Measurements from ENCODE around the gene UBA1.

The UBA1 gene

DNA sequence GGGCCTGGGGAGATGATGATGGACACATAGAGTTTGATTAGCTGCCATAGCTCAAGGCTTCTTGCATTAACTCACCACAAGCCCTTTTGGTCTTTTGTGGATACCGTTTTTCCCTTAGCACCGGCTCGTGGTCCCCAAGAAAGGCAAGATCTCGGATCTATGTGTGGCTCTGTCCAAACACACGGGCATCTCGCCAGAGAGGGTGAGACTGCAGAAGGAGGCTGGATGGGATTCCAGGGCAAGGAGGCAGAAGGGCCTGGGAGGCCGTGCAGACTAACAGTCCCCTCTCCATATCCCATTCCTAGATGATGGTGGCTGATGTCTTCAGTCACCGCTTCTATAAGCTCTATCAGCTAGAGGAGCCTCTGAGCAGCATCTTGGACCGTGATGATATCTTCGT, 48.7 kb downstream of the UBA1 start:
- no peak overlapping the region for H2BK15ac ChIP-seq (ENCODE audit: low read depth, poor library complexity, severe bottlenecking)
- no peak overlapping the region for H2BK5ac ChIP-seq (ENCODE audit: low read depth, low read length, poor library complexity, severe bottlenecking)
- H2BK12ac ChIP-seq (ENCODE audit: low read length in 2 of 2): no peak overlapping the region
- H3K4me2 ChIP-seq (ENCODE audit: low read length, poor library complexity, severe bottlenecking): no peak overlapping the region
- no peak overlapping the region for H3K23ac ChIP-seq (ENCODE audit: low read length in 2 of 2)
- peaks cover 23% of the 10 kb centered on the region for H3K79me1 ChIP-seq (replicated peaks; ENCODE audit: low read length, poor library complexity, severe bottlenecking)
- H2AFZ ChIP-seq (ENCODE audit: low read depth, low read length): no peak overlapping the region
- H3K36me3 ChIP-seq (ENCODE audit: control insufficient read depth in 1 of 2, insufficient read depth in 2 of 2, low read depth in 1 of 2, low read length in 2 of 2): peaks cover 68 to 69% of the 10 kb centered on the region in 2 experiments
- H2AK5ac ChIP-seq (ENCODE audit: low read length, severe bottlenecking): no peak overlapping the region
- H4K8ac ChIP-seq (ENCODE audit: low read length): no peak overlapping the region
- H3K4ac ChIP-seq (ENCODE audit: low read depth in 1 of 2, low read length in 2 of 2): no peak overlapping the region
- H3K4me3 ChIP-seq (ENCODE audit: insufficient read depth in 1 of 2, low read depth in 1 of 2, low read length in 2 of 2): no peak overlapping the region
- no peaks in the 10 kb centered on the region for H3K4me1 ChIP-seq (ENCODE audit: control insufficient read depth, insufficient read depth, low read depth, low read length)
- H3K14ac ChIP-seq (ENCODE audit: low read length in 2 of 2): no peak overlapping the region
- no peak for DNase-seq
- H3K27ac ChIP-seq (ENCODE audit: low read length, poor library complexity, severe bottlenecking): no peak overlapping the region
- 94% methylated on average over 5 of the region's 10 CpGs for WGBS
- no peak overlapping the region for H3K9ac ChIP-seq (ENCODE audit: low read length)
- no peak overlapping the region for H2BK120ac ChIP-seq (ENCODE audit: low read depth, low read length)
- H3K18ac ChIP-seq (ENCODE audit: low read depth in 1 of 2, low read length in 2 of 2): no peak overlapping the region
- H4K91ac ChIP-seq (ENCODE audit: low read length): no peak overlapping the region
- H3K27me3 ChIP-seq (ENCODE audit: control insufficient read depth in 1 of 2, insufficient read depth in 1 of 2, low read length in 2 of 2): peaks cover 0 to 58% of the 10 kb centered on the region in 2 experiments
- peaks cover 6% of the 10 kb centered on the region for H3K9me3 ChIP-seq (ENCODE audit: control insufficient read depth, low read length)

DNA sequence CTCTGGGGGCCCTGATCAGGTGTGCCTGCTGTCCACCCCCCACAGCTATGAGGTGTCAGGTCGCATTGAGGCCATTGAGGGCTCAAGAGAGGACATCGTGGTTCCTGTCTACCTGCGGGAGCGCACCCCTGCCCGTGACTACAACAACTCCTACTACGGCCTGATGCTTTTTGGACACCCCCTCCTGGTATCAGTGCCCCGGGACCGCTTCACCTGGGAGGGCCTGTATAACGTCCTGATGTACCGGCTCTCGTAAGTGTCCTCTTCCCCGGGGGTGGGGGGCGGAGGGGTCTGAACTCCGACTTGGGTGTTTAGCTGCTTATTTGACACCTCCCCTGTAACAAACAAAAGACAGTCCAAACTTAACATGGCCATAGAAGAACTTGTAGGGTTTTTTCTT, 49.7 kb downstream of the UBA1 start:
- H2BK120ac ChIP-seq (ENCODE audit: low read depth, low read length): no peak overlapping the region
- no peak overlapping the region for H3K4me3 ChIP-seq (ENCODE audit: insufficient read depth in 1 of 2, low read depth in 1 of 2, low read length in 2 of 2)
- H3K23ac ChIP-seq (ENCODE audit: low read length in 2 of 2): no peak overlapping the region
- H3K4me2 ChIP-seq (ENCODE audit: low read length, poor library complexity, severe bottlenecking): no peak overlapping the region
- peaks cover 72 to 77% of the 10 kb centered on the region in 2 experiments for H3K36me3 ChIP-seq (ENCODE audit: control insufficient read depth in 1 of 2, insufficient read depth in 2 of 2, low read depth in 1 of 2, low read length in 2 of 2)
- H4K91ac ChIP-seq (ENCODE audit: low read length): no peak overlapping the region
- peaks cover 23% of the 10 kb centered on the region for H3K79me1 ChIP-seq (replicated peaks; ENCODE audit: low read length, poor library complexity, severe bottlenecking)
- peaks cover 6% of the 10 kb centered on the region for H3K9me3 ChIP-seq (ENCODE audit: control insufficient read depth, low read length)
- H3K4ac ChIP-seq (ENCODE audit: low read depth in 1 of 2, low read length in 2 of 2): no peak overlapping the region
- H3K14ac ChIP-seq (ENCODE audit: low read length in 2 of 2): no peak overlapping the region
- DNase-seq: no peak
- no peak overlapping the region for H2BK12ac ChIP-seq (ENCODE audit: low read length in 2 of 2)
- no peak overlapping the region for H3K9ac ChIP-seq (ENCODE audit: low read length)
- no peak overlapping the region for H2BK5ac ChIP-seq (ENCODE audit: low read depth, low read length, poor library complexity, severe bottlenecking)
- H4K8ac ChIP-seq (ENCODE audit: low read length): no peak overlapping the region
- H2BK15ac ChIP-seq (ENCODE audit: low read depth, poor library complexity, severe bottlenecking): no peak overlapping the region
- no peak overlapping the region for H2AK5ac ChIP-seq (ENCODE audit: low read length, severe bottlenecking)
- H3K18ac ChIP-seq (ENCODE audit: low read depth in 1 of 2, low read length in 2 of 2): no peak overlapping the region
- H3K4me1 ChIP-seq (ENCODE audit: control insufficient read depth, insufficient read depth, low read depth, low read length): no peaks in the 10 kb centered on the region
- no peak overlapping the region for H2AFZ ChIP-seq (ENCODE audit: low read depth, low read length)
- WGBS: 96% methylated on average over 7 of the region's 14 CpGs
- no peak overlapping the region for H3K27ac ChIP-seq (ENCODE audit: low read length, poor library complexity, severe bottlenecking)
- H3K27me3 ChIP-seq (ENCODE audit: control insufficient read depth in 1 of 2, insufficient read depth in 1 of 2, low read length in 2 of 2): peaks cover 0 to 62% of the 10 kb centered on the region in 2 experiments

DNA sequence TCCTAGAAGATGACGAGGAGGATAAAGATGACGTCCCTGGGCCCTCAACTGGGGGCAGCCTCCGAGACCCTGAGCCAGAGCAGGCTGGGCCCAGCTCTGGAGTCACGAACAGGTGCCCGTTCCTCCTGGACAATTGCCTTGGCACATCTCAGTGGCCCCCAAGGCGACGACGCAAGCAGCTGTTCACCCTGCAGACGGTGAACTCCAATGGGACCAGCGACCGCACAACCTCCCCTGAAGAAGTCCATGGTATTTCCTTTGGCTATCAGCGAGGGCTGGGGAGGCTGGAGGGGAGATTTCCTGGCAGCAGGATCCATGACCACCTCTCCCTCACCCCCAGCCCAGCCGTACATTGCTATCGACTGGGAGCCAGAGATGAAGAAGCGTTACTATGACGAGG, 51.0 kb downstream of the UBA1 start:
- no peak for DNase-seq
- H3K27me3 ChIP-seq (ENCODE audit: control insufficient read depth in 1 of 2, insufficient read depth in 1 of 2, low read length in 2 of 2): peaks cover 0 to 64% of the 10 kb centered on the region in 2 experiments
- H3K9me3 ChIP-seq (ENCODE audit: control insufficient read depth, low read length): peaks cover 6% of the 10 kb centered on the region
- no peak overlapping the region for H3K18ac ChIP-seq (ENCODE audit: low read depth in 1 of 2, low read length in 2 of 2)
- H2BK12ac ChIP-seq (ENCODE audit: low read length in 2 of 2): no peak overlapping the region
- H2BK5ac ChIP-seq (ENCODE audit: low read depth, low read length, poor library complexity, severe bottlenecking): no peak overlapping the region
- WGBS: 100% methylated on average over 10 of the region's 16 CpGs
- no peak overlapping the region for H4K91ac ChIP-seq (ENCODE audit: low read length)
- H3K79me1 ChIP-seq (replicated peaks; ENCODE audit: low read length, poor library complexity, severe bottlenecking): peaks cover 16% of the 10 kb centered on the region
- H2AK5ac ChIP-seq (ENCODE audit: low read length, severe bottlenecking): no peak overlapping the region
- no peak overlapping the region for H3K4me2 ChIP-seq (ENCODE audit: low read length, poor library complexity, severe bottlenecking)
- peaks cover 77 to 79% of the 10 kb centered on the region in 2 experiments for H3K36me3 ChIP-seq (ENCODE audit: control insufficient read depth in 1 of 2, insufficient read depth in 2 of 2, low read depth in 1 of 2, low read length in 2 of 2)
- no peak overlapping the region for H2AFZ ChIP-seq (ENCODE audit: low read depth, low read length)
- no peak overlapping the region for H3K4me3 ChIP-seq (ENCODE audit: insufficient read depth in 1 of 2, low read depth in 1 of 2, low read length in 2 of 2)
- H3K9ac ChIP-seq (ENCODE audit: low read length): no peak overlapping the region
- no peak overlapping the region for H4K8ac ChIP-seq (ENCODE audit: low read length)
- no peak overlapping the region for H2BK120ac ChIP-seq (ENCODE audit: low read depth, low read length)
- H3K14ac ChIP-seq (ENCODE audit: low read length in 2 of 2): no peak overlapping the region
- H3K4me1 ChIP-seq (ENCODE audit: control insufficient read depth, insufficient read depth, low read depth, low read length): no peaks in the 10 kb centered on the region
- no peak overlapping the region for H3K4ac ChIP-seq (ENCODE audit: low read depth in 1 of 2, low read length in 2 of 2)
- no peak overlapping the region for H3K23ac ChIP-seq (ENCODE audit: low read length in 2 of 2)
- H3K27ac ChIP-seq (ENCODE audit: low read length, poor library complexity, severe bottlenecking): no peak overlapping the region
- no peak overlapping the region for H2BK15ac ChIP-seq (ENCODE audit: low read depth, poor library complexity, severe bottlenecking)

DNA sequence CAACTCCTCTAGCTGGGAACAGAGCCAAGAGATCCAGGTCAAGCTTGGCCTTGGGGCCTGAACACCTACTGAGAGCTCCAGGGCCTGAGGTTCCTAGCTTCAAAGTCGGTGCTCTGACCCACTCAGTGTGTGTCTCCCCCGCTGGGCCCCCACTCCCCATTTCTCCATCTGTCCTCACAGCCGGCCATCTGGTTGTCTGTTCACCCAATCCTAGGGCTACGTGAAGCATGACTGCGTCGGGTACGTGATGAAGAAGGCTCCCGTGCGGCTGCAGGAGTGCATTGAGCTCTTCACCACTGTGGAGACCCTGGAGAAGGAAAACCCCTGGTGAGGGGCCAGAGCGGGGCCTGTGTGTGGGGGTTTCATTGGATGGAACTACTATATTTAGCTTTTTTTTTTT, 51.5 kb downstream of the UBA1 start:
- DNase-seq: no peak
- no peak overlapping the region for H2AK5ac ChIP-seq (ENCODE audit: low read length, severe bottlenecking)
- H2AFZ ChIP-seq (ENCODE audit: low read depth, low read length): no peak overlapping the region
- H2BK15ac ChIP-seq (ENCODE audit: low read depth, poor library complexity, severe bottlenecking): no peak overlapping the region
- H2BK5ac ChIP-seq (ENCODE audit: low read depth, low read length, poor library complexity, severe bottlenecking): no peak overlapping the region
- H3K18ac ChIP-seq (ENCODE audit: low read depth in 1 of 2, low read length in 2 of 2): no peak overlapping the region
- no peaks in the 10 kb centered on the region for H3K4me1 ChIP-seq (ENCODE audit: control insufficient read depth, insufficient read depth, low read depth, low read length)
- WGBS: 96% methylated on average over 9 of the region's 10 CpGs
- peaks cover 6% of the 10 kb centered on the region for H3K9me3 ChIP-seq (ENCODE audit: control insufficient read depth, low read length)
- no peak overlapping the region for H3K23ac ChIP-seq (ENCODE audit: low read length in 2 of 2)
- H3K4ac ChIP-seq (ENCODE audit: low read depth in 1 of 2, low read length in 2 of 2): no peak overlapping the region
- peaks cover 0 to 59% of the 10 kb centered on the region in 2 experiments for H3K27me3 ChIP-seq (ENCODE audit: control insufficient read depth in 1 of 2, insufficient read depth in 1 of 2, low read length in 2 of 2)
- H3K27ac ChIP-seq (ENCODE audit: low read length, poor library complexity, severe bottlenecking): no peak overlapping the region
- H3K9ac ChIP-seq (ENCODE audit: low read length): no peak overlapping the region
- no peak overlapping the region for H4K91ac ChIP-seq (ENCODE audit: low read length)
- H3K79me1 ChIP-seq (replicated peaks; ENCODE audit: low read length, poor library complexity, severe bottlenecking): peaks cover 13% of the 10 kb centered on the region
- H3K4me3 ChIP-seq (ENCODE audit: insufficient read depth in 1 of 2, low read depth in 1 of 2, low read length in 2 of 2): no peak overlapping the region
- H4K8ac ChIP-seq (ENCODE audit: low read length): no peak overlapping the region
- peaks cover 72 to 74% of the 10 kb centered on the region in 2 experiments for H3K36me3 ChIP-seq (ENCODE audit: control insufficient read depth in 1 of 2, insufficient read depth in 2 of 2, low read depth in 1 of 2, low read length in 2 of 2)
- no peak overlapping the region for H2BK120ac ChIP-seq (ENCODE audit: low read depth, low read length)
- H3K14ac ChIP-seq (ENCODE audit: low read length in 2 of 2): no peak overlapping the region
- H3K4me2 ChIP-seq (ENCODE audit: low read length, poor library complexity, severe bottlenecking): no peak overlapping the region
- H2BK12ac ChIP-seq (ENCODE audit: low read length in 2 of 2): no peak overlapping the region
